ENCODE measurements around the gene VPS13D.

VPS13D gene

DNA sequence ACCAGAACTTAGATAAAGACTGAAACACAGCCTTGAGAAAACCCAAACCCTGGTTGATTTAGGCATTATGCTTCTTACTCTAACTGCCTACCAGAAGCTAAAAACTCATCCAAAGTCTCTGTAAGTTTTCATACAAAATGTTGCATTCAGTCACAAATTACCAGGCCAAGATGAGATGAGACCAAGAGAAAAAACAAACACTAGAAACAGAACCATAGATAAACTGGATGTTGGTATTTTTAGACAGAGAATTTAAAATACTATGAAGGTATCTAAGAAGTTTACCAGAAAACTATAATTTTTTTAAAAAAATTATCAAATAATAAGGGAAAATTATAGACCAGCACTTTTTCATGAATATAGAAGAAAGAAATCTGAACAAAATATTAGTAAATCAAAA, 180.5 kb downstream of the VPS13D start:
- no peak for DNase-seq

DNA sequence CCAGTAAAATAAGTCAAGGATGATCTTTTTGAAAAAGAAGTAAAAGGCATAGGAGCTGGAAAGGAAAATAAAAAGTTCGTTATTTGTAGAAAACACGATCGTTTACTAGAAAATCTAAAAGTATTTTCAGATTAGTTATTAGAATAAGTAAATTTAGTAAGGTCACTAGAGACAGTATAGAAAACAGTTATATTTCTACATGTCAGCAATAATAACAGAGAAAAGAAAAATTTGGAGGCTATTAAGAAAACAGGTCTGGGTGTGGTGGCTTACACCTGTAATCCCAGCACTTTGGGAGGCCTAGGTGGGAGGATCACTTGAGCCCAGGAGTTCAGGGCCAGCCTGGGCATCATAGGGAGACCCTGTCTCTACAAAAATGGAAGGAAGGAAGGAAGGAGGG, 181.3 kb downstream of the VPS13D start:
- no peak for DNase-seq

DNA sequence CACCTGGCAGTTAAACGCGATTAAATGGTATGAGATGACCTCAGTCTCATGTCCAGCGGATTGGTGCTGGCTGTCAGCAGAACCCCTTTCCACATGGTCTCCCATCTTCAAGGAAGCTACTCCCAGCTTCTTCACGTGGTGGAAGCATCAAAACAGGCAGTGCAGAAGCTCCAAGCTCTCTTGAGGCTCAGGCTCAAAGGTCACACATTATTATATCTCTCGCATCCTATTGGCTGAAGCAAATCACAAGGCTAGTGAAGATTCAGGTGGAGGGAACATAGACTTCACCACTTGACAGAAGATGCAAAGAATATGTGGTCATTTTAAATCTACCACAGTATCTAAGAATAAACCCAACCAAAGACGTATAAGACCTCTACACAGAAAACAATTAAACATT, 181.9 kb downstream of the VPS13D start:
- no peak for DNase-seq

DNA sequence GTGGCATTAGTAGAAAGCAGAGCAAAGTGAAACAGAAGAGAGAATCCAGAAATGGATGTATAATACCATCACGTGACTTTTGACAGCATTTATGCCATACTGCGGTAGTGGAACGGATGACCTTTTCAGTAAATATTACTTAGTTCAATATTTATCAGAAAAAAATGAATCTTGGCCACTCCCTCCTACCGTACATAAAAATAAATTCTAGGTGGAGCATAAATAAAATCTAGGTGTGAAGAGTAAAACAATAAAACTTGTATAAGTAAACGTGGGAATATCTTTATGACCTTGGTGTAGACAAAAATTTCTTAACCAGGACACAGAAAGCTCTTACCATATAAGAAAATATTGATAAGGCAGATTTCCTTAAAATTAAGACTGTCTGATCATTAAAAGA, 182.6 kb downstream of the VPS13D start:
- DNase-seq: no peak

DNA sequence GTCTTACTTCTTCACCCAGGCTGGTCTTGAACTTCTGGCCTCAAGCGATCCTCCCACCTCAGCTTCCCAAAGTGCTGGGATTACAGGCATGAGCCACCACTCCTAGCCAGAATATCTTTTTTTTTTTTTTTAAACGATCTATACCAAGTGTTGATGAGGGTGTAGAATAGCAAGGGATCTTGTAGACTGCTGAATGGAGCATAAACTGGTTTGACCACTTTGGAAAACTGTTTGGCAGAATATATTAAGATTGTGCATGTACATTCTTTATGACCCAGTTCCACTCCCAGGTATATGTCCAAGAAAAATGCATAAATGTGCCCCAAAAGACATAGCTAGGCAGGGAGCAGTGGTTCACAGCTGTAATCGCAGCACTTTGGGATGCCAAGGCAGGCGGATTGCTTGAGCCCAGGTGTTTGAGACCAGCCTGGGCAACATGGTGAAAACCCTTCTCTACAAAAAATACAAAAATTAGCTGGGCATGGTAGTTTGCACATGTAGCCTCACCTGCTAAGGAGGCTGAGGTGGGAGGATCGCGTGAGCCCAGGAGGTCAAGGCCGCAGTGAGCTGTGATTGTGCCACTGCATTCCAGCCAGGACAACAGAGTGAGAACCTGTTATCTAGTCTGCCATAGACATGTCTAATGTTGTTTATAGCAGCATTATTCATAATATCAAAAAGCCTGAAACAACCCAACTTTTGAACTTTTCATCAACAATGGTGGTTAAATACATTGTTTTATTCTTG, 184.0 kb downstream of the VPS13D start:
- DNase-seq: no peak

DNA sequence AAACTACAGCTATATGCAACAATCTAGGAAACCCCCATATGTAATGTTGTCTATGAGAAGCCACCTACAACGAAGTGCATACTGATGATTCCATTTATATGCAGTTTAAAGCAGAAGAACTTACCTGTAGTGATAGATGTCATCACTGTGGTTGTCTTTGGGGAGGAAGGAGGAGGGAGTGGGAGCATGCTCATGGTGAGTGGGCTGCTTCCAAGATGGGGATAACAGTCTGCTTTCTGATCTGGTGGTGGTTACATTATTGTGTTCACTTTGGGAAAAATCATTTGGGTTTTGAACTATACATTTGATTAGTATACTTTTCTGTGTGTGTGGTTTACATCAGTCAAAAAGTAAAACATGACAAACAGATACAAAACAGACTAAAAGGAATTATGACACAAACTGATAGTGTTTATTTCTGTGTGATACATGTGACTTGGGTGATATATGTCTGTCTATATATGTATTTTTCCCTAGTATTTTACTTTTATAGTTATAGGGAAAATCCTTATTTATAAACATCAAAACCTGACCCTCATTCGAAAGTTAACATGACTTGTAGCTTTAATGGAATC, 184.7 kb downstream of the VPS13D start:
- DNase-seq: no peak

DNA sequence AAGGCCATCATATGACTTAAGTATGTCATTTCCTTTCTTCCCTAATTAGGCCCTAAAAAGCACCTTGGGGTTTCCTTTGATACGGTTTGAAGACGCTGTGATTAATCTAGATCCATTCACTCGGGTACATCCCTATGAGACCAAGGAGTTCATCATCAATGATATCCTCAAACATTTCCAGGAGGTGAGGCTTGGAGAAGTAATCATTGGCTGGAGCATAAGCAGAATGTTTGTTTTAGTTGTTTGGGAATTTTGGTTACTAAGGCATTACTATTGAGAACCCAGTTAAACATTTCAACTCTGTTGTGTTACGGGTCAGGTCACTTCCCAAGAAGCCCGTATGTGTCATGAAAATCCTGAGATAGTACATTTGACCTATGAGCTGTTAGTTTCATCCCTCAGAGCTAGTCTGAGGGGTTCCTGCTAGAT, 185.2 kb downstream of the VPS13D start:
- no peak for DNase-seq

DNA sequence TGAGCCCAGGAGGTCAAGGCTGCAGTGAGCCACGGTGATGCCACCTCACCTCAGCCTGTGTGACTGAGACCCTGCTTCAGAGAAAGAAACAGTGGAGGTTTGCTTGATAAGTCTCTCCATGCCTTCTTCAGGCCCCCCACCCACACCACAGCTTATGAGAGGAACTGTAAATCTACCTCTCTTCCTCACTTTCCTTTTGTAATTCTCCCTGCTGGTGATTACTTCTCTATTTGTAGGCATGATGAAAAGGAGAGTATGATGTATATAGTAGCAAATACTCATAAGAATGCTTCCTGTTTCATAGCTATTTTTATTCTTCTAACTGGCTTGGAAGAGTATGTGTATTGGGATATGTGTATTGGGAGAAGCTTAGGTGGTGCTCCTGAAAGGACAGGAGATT, 186.3 kb downstream of the VPS13D start:
- no peak for DNase-seq

DNA sequence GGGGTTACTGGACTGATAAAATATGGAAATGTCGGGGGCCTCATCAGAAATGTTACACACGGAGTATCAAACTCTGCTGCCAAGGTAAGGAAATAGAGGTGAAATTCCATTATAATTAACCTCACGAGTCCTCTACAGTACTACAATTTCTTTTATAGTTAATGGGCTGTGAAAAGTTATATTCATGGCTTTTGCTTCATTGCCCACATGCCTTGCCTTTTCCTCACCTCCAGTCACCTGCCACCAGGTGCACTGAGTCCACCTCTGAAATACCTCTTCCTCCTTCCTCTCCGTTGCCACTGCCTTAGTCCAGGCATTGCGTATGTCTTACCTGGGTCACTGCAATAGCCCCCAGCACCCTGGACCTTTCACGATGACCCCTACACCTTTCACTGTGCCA, 186.9 kb downstream of the VPS13D start:
- DNase-seq: no peak

DNA sequence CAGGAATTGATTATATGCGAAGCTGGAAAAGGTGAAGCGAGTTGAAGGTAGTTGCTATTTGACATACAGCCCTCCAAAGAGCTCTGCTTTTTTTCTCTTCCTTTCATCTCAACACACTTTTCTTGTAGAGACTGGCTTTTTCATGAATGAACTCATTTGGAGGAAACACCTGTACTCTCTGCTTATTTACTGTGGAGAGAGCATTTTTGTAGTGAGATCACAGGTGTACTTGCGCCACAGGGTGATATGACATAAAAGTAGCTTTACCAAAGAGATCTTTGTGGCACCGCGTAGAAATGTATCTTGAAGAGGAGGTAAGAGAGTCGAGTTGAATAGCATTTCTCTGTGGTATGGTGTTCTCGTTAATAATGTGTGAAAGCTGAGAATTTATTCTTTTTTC, 187.6 kb downstream of the VPS13D start:
- no peak for DNase-seq

DNA sequence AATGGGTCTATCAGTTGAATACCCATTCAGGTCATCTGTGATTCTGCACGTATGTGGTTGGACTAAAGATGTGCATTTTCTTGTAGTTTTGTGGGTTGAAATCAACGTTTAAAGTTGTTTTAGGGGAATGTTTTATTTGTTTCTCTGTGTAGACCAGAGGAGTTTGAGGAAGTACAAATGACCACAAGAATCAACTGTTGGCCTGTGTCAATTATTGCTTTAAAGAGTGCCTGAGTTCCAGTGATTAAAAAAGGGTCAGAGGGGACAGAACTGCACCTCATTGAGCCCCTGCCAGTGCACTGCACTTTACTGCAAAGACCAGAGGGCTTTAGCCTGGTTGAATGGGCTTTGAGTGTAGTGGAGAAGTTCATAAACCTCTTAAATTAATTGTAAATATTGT, 190.3 kb downstream of the VPS13D start:
- no peak for DNase-seq

DNA sequence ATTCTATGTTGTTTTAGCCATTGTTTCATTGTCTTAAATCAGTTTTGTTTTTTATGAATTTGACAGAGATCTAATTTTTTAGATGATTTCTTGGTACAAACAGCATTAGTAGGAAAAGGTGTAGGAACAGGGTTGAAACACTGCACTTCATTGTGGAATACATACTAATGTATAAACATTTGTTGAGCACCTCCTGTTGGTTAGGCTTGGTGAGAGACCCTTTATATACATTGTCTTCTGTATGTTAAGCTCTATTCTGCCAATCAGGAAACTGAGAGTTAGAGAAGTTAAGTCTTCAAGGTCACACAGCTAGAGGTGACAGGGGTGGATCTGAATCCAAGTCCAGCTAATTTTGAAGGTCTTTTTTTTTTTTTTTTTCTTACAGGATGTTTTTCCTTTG, 192.7 kb downstream of the VPS13D start:
- no peak for DNase-seq

DNA sequence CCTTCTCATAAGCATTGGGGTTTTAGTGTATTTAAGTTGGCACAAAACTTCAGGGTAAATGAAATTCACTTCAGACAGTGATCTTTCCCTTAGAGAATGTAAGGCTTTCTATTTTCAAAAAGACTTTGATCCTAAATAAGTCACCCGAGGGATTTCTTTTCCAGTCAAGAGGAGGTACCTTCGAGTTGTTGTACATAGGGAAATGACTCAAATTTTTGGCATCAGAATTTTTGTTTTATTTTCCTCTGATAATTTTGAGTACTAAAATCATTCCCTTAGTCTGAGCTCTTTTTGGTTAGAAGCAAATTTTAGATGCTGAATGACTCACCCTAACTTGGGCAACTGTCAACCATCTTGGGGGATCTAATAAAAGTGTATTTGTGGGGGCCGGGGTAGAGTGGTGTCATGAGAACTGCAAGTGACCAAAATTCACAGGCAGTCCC, 194.3 kb downstream of the VPS13D start:
- DNase-seq: no peak

DNA sequence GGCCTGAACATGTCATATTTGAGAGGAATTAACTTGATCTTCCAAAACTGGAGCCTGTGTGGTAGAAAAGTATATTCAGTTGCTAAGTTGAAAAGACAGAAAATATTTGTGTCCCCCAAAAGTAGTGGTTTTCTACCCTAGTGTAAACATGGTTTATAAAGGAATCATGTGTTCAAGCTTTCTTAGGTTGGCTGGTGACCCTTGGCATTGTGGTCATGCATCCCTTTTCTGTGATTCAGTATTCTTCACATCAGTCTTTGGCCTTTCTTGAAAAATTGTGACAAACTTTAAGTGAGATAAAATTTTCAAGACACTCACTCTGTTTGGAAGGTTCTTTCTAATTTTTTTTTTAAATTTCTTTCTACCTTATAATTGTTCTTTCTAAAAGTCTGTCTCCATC, 195.0 kb downstream of the VPS13D start:
- no peak for DNase-seq

DNA sequence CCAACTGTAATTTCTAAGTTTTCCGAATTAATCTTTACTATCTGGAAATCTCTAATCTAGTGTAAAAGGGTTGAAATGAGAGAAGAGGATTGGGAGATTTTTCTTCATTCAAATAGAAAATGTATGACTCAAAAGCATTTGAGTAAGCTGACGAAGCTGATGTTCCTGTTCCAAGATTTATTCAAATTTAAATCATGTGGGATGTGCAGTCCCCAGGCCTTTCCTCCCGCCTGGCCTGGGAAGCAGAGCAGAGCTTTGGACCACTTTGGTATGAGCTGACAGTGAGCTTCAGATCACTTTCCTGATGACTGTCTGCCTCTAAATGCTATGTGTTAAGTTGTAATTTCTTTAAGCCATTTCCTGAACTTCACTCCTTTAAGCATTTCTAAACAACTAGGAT, 196.2 kb downstream of the VPS13D start:
- no peak for DNase-seq

DNA sequence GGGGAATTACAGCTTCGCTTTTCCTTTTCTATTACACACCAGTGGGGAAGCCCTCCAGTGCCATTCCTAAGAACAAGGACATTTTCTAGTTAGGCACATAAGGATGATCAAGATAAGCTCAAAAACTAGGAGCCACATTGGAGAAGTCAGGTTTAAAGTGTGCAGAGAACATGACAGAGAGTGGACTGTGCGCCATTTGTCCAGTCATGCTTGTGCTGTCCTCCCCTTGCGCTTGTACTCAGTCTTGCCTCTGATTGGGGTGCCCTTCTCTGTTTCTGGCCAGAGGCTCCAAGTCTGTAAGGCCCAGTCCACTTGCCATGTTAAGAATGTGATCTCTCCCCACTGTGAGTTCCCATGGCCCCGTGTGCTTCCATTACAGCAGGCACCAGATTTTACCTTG, 198.5 kb downstream of the VPS13D start:
- no peak for DNase-seq

DNA sequence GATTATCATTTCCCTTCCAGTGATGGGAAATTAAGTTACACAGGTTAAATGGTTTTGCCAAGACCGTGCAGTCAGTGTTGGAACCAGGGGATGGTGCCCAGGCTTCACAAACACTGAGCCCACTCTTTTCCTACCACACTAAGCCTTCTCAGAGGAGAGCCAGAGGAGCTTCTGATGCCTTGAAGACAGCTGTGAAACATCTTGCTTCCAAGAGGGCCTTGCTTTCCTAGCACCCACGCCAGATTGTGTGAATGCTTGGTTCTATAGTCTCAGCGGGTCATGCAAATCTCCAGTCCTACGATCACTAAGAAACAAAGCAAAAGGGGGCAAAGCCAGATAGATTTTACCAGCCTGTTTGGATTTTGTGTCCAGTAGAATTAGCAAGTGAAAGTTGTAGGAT, 200.7 kb downstream of the VPS13D start:
- no peak for DNase-seq

DNA sequence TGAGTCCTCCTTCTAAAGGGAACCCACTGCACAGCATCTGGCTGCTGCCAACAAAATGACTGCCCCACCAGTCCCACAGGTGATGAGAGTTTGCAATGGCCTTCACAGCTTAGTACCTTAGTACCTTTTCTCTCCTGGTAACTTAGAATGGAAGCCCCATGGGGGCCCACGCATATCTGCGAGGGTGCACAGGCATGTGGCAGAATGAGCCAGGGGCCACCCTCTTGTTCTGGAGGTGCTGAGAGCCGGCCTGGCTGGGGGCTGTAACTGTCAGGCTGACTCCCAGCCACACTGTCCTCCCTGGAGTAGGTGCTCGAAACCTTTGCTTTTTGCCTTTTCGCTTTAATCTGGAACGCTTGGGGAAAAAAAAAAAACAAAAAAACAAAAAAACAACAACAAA, 203.1 kb downstream of the VPS13D start:
- DNase-seq: no peak

DNA sequence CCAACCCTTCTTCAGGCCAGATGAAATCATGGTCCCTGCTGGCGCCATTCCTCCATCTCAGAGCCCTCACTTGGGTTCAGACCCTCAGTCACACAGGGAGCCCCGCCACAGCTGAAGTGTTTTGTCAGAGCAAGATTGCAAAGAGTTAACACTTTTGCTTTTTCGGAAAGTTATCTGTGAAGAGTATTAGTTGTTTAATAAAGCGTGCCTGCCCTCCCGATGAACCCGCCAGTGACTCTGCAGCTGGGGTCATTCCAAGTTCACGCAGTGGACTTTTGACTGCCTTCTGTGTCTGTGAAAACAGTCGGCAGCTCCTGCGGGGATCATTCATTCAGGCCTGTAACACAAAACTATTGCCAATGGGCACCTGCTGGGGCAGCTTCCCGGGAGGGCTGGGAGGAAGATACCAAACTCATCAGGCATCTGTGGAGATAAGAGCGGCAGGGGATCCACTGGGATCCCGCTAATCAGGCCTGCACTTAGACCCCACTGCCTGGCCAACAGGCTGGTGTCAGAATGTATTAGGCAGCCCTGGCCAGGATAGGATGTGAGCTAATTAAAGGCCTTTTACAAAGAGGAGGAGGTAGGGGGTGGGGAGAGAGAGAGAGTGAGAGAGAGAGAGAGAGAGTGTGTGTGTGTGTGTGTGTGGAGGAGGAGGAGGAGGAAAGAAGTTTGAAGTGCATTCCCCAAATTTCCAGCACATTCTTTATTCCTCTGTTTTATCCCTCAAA, 203.7 kb downstream of the VPS13D start:
- DNase-seq: no peak

DNA sequence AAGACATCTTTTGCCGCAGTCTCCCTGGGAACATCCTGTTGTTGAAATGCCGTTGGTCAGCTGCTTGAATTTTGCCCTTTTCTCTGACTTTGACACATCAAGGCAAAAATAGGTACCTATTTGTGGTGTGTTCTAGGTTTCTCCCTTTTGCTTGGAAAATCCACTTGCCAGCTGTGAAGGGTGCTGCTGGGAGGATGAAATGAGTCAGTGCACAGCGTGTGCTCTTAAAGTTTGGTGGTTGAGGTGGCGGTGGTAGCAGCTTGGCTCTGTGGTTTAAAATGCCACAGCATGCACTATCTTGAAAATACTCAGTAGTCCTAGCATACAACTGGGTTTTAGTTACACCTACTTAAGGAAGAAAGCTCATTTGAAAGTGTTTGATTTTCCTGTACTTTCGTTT, 204.3 kb downstream of the VPS13D start:
- peak; percentile 61 to 73 for DNase-seq

DNA sequence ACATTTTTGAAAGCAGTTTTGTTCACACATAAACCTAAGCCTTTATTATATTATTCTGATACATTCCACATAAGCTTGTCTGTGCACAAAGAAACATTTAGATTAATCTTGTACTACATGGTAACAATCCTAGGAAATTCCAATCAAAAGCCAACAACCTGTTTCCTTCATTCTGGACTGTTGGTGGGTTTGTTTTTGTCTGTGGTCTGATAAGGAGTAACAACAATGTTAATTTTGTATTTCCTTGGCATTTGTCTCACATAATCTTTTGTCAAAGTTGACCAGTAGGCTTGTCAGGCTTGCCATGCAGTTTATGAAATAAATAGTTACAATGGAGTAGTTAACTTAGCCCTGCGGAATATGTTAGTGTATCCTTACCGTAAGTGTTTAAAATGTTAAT, 204.9 kb downstream of the VPS13D start:
- no peak for DNase-seq

DNA sequence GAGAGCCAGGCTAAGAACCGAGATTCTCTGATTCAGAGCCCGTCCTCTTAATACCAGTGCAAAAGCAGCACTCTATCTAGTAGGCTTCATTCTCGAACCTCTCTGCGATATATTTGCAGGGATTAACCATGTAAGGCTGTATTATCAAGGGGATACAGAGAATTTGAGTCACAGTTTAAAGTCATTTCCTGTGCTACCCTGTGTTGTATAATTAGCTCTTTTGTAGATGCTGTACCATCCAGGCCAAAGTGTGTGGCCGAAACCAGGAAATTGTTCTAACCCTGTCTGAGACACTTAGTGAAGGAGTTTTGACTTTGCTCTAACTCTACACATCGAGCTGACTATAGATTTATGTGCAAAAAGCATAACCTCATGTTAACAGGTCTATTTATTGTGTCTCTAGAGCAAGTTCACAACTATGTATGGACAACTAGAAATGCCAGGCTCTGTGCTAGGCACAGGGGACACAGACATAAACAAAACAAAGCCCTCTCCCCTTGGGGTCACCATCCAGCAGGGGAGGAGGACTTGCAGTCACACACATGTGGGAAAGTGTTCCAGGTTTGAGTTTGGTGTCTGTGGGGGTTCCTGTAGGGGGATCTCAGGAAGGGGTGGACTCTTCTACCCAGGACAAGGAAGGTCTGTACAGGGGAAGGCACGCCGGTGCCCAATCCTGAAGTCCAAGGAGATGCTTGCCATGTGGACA, 206.0 kb downstream of the VPS13D start:
- DNase-seq: peak; percentile 53 to 59

DNA sequence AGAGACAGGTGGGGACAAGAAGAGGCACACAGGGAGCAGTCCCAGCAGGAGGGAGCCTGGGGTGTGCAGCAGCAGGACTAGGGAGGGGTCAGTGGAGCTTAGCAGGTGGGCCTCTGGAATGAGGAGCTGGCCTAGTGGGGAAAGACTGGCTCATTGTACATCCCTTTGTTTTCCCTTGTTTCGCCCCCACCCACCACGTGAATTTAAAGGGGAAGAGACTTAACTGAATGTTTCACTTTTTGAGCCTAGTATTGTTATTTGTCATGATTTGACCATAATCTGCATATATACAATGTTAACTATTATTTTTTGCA, 206.5 kb downstream of the VPS13D start:
- no peak for DNase-seq

Measured in activated CD4-positive, alpha-beta T cell treated with anti-CD3 and anti-CD28 coated beads, Interleukin-2, amount 50 U/mL, for 48 hours (primary cell).